Ishikawa (cell line): ENCODE results near the gene SLC2A10.

ENCODE experiments used
- EGR1 ChIP-seq: IDR thresholded peaks from 2 replicates; pipeline ENCODE4 v1.6.1; 2012
- FOXM1 ChIP-seq: IDR thresholded peaks from 2 replicates; pipeline ENCODE4 v1.6.1; 2012; ENCODE audit warnings: low read depth, borderline replicate concordance
- RAD21 ChIP-seq: IDR thresholded peaks from 2 replicates; pipeline ENCODE4 v1.6.1; 2012; ENCODE audit warnings: low read depth
- TEAD4 ChIP-seq: IDR thresholded peaks from 2 replicates; pipeline ENCODE4 v1.6.1; 2012
- YY1 ChIP-seq: IDR thresholded peaks from 2 replicates; pipeline ENCODE4 v1.6.1; 2012; ENCODE audit warnings: low read depth

GRCh38 chr20:46758929-46759669 lies 49.6 kb downstream of the SLC2A10 start:
- TF ChIP-seq EGR1 (no peak), RAD21 (no peak), YY1 (no peak), TEAD4 (no peak), FOXM1 (no peak)
